ENCODE measurements around the gene CDK5R2. TPM values are rescaled to one million over a fixed set of nuclear protein-coding genes. Genes with fewer than 3 reads are reported as not detected.

CDK5R2 gene
- total RNA-seq, 1 donor from 2014 or later, result not detected

DNA sequence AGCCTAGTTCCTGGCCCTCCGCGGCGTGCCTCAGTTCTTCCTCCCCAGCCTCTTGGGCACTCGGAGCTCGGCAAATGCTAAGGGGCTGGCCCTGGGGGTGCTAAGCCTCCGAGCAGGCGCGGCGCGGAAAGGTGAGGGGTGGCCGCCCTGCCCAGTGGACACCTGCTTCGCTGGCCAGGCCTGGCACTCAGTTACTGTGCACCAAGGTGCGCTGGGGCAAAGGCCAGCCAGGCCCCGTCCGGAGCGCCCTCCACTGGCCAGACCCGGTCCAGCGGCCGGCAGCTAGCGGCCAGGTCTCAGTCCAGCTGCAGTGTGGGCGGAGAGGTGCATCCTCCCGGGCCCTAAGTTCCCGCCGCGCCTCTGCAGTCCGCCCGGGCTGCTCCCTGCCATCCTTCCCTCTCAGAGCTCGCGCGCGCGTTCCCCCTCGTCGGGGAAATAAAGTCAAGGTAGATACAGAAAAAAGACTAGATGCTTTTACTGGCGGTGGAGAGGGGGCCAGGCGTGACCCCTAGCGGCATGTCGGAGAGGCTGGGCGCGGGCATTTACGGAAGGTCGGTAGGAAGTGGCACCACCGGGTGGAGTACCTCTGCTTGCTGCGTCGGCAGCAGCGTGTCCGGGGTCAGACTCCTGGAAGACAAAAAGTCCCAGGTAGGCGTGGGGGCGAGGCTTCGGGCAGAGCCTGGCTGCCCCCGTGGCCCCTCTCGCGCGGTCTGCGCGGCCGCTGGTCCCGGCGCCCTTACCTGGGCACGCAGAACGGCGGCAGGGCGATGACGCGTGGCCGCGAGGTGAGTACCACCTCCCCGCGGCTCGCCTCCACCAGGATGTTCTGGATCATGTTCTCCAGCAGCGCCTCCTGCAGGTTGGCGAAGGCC, 43.2 kb downstream of the CDK5R2 start:
- peaks cover 22% of the 10 kb centered on the region for H3K4me1 ChIP-seq
- H3K27ac ChIP-seq (replicated peaks), result no peak overlapping the region
- no peaks in the 10 kb centered on the region for H3K36me3 ChIP-seq
- peak overlapping the region; percentile 35 for H3K4me3 ChIP-seq
- peaks cover 100% of the 10 kb centered on the region for H3K27me3 ChIP-seq (ENCODE audit: low read depth)
- H3K9me3 ChIP-seq (replicated peaks), result no peaks in the 10 kb centered on the region
- TF ChIP-seq, protein P1, sequence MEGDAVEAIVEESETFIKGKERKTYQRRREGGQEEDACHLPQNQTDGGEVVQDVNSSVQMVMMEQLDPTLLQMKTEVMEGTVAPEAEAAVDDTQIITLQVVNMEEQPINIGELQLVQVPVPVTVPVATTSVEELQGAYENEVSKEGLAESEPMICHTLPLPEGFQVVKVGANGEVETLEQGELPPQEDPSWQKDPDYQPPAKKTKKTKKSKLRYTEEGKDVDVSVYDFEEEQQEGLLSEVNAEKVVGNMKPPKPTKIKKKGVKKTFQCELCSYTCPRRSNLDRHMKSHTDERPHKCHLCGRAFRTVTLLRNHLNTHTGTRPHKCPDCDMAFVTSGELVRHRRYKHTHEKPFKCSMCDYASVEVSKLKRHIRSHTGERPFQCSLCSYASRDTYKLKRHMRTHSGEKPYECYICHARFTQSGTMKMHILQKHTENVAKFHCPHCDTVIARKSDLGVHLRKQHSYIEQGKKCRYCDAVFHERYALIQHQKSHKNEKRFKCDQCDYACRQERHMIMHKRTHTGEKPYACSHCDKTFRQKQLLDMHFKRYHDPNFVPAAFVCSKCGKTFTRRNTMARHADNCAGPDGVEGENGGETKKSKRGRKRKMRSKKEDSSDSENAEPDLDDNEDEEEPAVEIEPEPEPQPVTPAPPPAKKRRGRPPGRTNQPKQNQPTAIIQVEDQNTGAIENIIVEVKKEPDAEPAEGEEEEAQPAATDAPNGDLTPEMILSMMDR (IDR thresholded peaks at IDR 0.05; ENCODE audit: borderline replicate concordance), result peak; percentile 31
- intact Hi-C loops (cut with micrococcal nuclease), result no loop called here
- DNase-seq, result no peak

DNA sequence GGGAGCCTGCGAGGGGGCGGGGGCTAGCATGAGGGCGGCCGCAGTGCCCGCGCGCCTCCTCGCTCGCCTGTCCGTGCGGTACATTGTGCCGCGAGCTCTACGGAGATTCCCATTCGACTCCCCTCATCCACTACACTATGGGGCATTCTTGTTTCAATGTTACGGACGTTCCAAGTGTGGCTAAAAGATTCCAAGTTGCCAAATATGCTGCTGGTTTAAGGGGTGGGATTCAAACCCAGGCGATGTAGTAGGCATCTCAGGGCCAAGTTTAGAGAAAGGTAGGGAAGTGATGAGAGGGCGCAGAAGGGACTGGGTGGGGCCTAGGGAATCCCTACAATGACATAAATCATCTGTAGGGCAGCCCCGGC, 43.8 kb downstream of the CDK5R2 start:
- no peaks in the 10 kb centered on the region for H3K9me3 ChIP-seq (replicated peaks)
- H3K36me3 ChIP-seq, result no peaks in the 10 kb centered on the region
- H3K27ac ChIP-seq (replicated peaks), result no peak overlapping the region
- TF ChIP-seq, protein P1 (IDR thresholded peaks at IDR 0.05; ENCODE audit: borderline replicate concordance), result no peak
- peaks cover 100% of the 10 kb centered on the region for H3K27me3 ChIP-seq (ENCODE audit: low read depth)
- intact Hi-C loops (cut with micrococcal nuclease), result no loop called here
- DNase-seq, result no peak
- H3K4me1 ChIP-seq, result peaks cover 22% of the 10 kb centered on the region
- peak overlapping the region; percentile 35 for H3K4me3 ChIP-seq

DNA sequence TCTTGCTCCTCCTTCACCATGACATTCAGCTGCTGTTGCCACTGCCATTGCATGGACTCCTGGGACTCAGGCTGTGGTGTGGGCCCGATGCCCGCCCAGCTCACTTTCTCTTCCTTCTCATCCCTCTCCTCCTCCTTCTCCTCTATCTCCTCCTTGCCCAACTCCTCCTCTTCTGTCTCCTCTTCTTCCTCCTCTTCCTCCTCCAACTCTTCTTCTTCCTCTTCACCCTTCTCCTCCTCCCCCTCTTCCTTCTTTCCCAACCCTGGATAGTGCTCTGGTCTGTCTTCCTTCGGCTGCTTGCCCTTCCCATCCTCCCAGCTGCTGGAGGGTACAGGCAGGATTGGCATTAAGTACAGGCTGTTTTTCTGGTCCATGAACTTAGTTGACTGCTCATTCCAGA, 44.5 kb downstream of the CDK5R2 start:
- no peak overlapping the region for H3K4me3 ChIP-seq
- H3K27me3 ChIP-seq (ENCODE audit: low read depth), result peaks cover 100% of the 10 kb centered on the region
- H3K9me3 ChIP-seq (replicated peaks), result no peaks in the 10 kb centered on the region
- H3K36me3 ChIP-seq, result no peaks in the 10 kb centered on the region
- no peak overlapping the region for H3K27ac ChIP-seq (replicated peaks)
- peaks cover 22% of the 10 kb centered on the region for H3K4me1 ChIP-seq
- TF ChIP-seq, protein P1 (IDR thresholded peaks at IDR 0.05; ENCODE audit: borderline replicate concordance), result no peak
- intact Hi-C loops (cut with micrococcal nuclease), result no loop called here
- DNase-seq, result no peak

DNA sequence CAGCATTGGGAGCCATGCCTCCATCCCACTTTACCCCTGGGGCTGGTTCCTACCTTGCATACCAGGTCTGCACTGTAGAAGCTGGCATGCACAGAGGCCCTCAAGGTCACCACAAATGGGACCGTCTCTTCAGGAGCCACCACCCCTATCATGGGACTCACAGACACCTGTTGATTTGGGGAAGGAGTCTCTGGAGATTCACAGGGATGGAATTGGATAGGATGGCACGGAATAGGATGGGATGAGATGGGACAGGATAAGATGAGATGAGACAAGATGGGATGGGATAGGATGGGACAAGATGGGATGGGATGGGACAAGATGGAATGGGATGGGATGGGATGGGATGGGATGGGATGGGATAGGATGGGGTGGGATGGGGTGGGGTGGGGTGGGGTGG, 49.8 kb downstream of the CDK5R2 start:
- Histone ChIP-seq H3K9me3 (replicated peaks) (no peaks in the 10 kb centered on the region), H3K36me3 (no peaks in the 10 kb centered on the region), H3K27ac (replicated peaks) (no peak overlapping the region), H3K4me3 (no peak overlapping the region), H3K27me3 (ENCODE audit: low read depth) (peaks cover 92% of the 10 kb centered on the region), H3K4me1 (no peaks in the 10 kb centered on the region)
- TF ChIP-seq, protein P1 (IDR thresholded peaks at IDR 0.05; ENCODE audit: borderline replicate concordance), result no peak
- intact Hi-C loops (cut with micrococcal nuclease), result no loop called here
- DNase-seq, result no peak

DNA sequence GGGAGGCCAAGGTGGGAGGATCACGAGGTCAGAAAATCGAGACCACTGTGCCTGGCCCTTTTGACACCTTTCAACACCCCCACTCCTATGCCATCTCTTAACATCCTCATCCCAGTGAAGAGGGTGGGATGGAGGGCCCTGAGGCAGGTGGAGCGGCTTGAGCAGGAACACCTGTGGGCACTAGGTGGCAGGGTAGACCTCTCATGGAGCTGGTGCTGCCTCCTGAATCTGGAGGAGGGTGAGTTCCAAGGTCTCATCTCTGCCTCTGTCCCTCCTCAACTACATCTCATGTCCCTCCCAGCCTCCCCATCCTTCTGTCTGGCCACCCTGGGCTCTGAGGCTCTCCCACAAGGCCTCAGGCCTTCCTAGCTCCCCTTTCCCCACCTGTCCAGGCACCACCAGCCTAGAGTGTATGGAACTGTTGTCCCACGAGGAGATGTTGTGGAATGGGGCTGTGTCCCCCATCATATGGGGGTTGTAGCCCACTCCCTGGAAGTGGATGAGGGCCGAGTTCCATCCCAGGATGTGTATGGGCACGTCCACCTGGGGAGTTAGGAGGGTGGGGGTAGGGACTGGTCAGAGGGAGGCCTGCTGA, 50.8 kb downstream of the CDK5R2 start:
- TF ChIP-seq, protein P1 (IDR thresholded peaks at IDR 0.05; ENCODE audit: borderline replicate concordance), result peak; percentile 45
- no peak for DNase-seq
- H3K4me1 ChIP-seq, result no peaks in the 10 kb centered on the region
- peaks cover 89% of the 10 kb centered on the region for H3K27me3 ChIP-seq (ENCODE audit: low read depth)
- H3K9me3 ChIP-seq (replicated peaks), result no peaks in the 10 kb centered on the region
- H3K27ac ChIP-seq (replicated peaks), result no peak overlapping the region
- H3K36me3 ChIP-seq, result no peaks in the 10 kb centered on the region
- H3K4me3 ChIP-seq, result no peak overlapping the region
- intact Hi-C loops (cut with micrococcal nuclease), result no loop called here
